GM12878 (cell line): ENCODE measurements around the gene COL4A4. TPM values are rescaled to one million over a fixed set of nuclear protein-coding genes. Genes with fewer than 3 reads are reported as not detected.

Experiments
- ATAC-seq: fragments of 200-7000 bp; cut with Tn5 transposase; 3 replicates; pipeline ENCODE4 v1.9.1; 2020; ENCODE audit warnings: mild to moderate bottlenecking, moderate library complexity
- BruUV-seq: library from RNA; stranded (reverse); fragments of 400-500 nt; replicated peaks from 2 replicates; lab custom pipeline; 2021; lab: Mats Ljungman, UMichigan
- CTCF ChIA-PET: fragments of 300-600 bp; sonication (Branson Sonifier 250); formaldehyde crosslinking; extraction: SDS; loops from one replicate; lab custom pipeline; 2021; ENCODE audit warnings: inconsistent platforms; lab: Yijun Ruan, JAX
- POLR2A ChIA-PET: fragments of 350-600 bp; formaldehyde crosslinking; extraction: SDS; loops from one replicate; lab custom pipeline; 2021; ENCODE audit warnings: inconsistent platforms; lab: Charles Lee
- RAD21 ChIA-PET: fragments of 300-600 bp; sonication (Branson Sonifier 250); formaldehyde crosslinking; loops from one replicate; lab custom pipeline; 2023; ENCODE audit warnings: antibody characterized with exemption; ENCODE audit not compliant: unreplicated experiment; lab: Charles Lee
- SMC1A ChIA-PET: fragments of 300-600 bp; sonication (Branson Sonifier 250); formaldehyde crosslinking; loops from one replicate; lab custom pipeline; 2023; ENCODE audit not compliant: unreplicated experiment, uncharacterized antibody; lab: Charles Lee
- DNase-seq: peaks from one replicate; pipeline ENCODE4 v3.0.0-alpha.2; 2011; ENCODE audit warnings: low read depth, low spot score
- FAIRE-seq: peaks from 3 replicates; lab custom pipeline; 2011; peaks lifted over from hg19 to GRCh38; lab: Jason Lieb, UNC
- H2AFZ ChIP-seq: 2 replicates; pipeline ENCODE4 v1.6.0; 2011; ENCODE audit warnings: low read depth, low read length, control low read depth; ENCODE audit not compliant: control insufficient read depth
- H3K27ac ChIP-seq: 2 replicates; pipeline ENCODE4 v1.5.1; 2011; ENCODE audit warnings: control low read depth; ENCODE audit not compliant: control insufficient read depth, insufficient read depth
- H3K27me3 ChIP-seq, 2 experiments: replicated peaks in 1 of 2; 2 replicates each; pipeline versions ENCODE4 v1.6.0 to v1.6.1; 2011; ENCODE audit warnings: low read length in 1 of 2; ENCODE audit not compliant: control insufficient read depth in 2 of 2, insufficient read depth in 2 of 2
- H3K36me3 ChIP-seq, 2 experiments: 2 replicates each; pipeline ENCODE4 v1.5.1; 2011; ENCODE audit warnings: low read length in 1 of 2; ENCODE audit not compliant: control insufficient read depth in 2 of 2, insufficient read depth in 2 of 2
- H3K4me1 ChIP-seq: 2 replicates; pipeline ENCODE4 v1.6.1; 2011; ENCODE audit warnings: mild to moderate bottlenecking, low read length, moderate library complexity, mixed read lengths; ENCODE audit not compliant: control insufficient read depth, insufficient read depth
- H3K4me2 ChIP-seq: 2 replicates; pipeline ENCODE4 v1.6.0; 2011; ENCODE audit warnings: control low read depth; ENCODE audit not compliant: control insufficient read depth, insufficient read depth
- H3K4me3 ChIP-seq: fragments of 200-600 bp; sonication (generic); 2 replicates; pipeline ENCODE4 v1.5.1; 2016
- H3K79me2 ChIP-seq: 2 replicates; pipeline ENCODE4 v1.6.0; 2011; ENCODE audit warnings: low read length; ENCODE audit not compliant: control insufficient read depth, insufficient read depth
- H3K9ac ChIP-seq: 2 replicates; pipeline ENCODE4 v1.8.0; 2011; ENCODE audit warnings: low read length, control low read depth, mixed read lengths; ENCODE audit not compliant: control insufficient read depth, insufficient read depth
- H3K9me3 ChIP-seq: replicated peaks from 3 replicates; pipeline ENCODE4 v1.5.1; 2011; ENCODE audit warnings: mild to moderate bottlenecking, low read length; ENCODE audit not compliant: control insufficient read depth, insufficient read depth
- H4K20me1 ChIP-seq: 2 replicates; pipeline ENCODE4 v1.6.0; 2011; ENCODE audit not compliant: control insufficient read depth, insufficient read depth
- RAD21 ChIP-seq: IDR thresholded peaks from 2 replicates; pipeline ENCODE4 v1.6.1; 2011; ENCODE audit warnings: mild to moderate bottlenecking, low read depth, low read length, moderate library complexity; ENCODE audit not compliant: insufficient read depth
- ZNF384 ChIP-seq: IDR thresholded peaks from 2 replicates; pipeline ENCODE4 v1.6.1; 2012; ENCODE audit warnings: low read depth, mild to moderate bottlenecking, low read length, improper control_type of control experiment, borderline replicate concordance
- WGBS: methylation state at CpG from one replicate; pipeline ENCODE4 v1.1.6; 2016; ENCODE audit warnings: low lambda C conversion rate; ENCODE audit not compliant: insufficient replicate concordance, insufficient coverage; ENCODE audit errors: missing lambda C conversion rate; 5-methylcytosine and 5-hydroxymethylcytosine counted together
- in situ Hi-C: fragments of 300-500 bp; cut with MboI; formaldehyde crosslinking; loops from 9 replicates; pipeline ENCODE4 v1.14.3; 2018; ENCODE audit warnings: mixed read lengths
- intact Hi-C: fragments of 100-400 bp; cut with micrococcal nuclease; formaldehyde crosslinking; loops from one replicate; pipeline ENCODE4 v1.14.2; 2022; ENCODE audit not compliant: unreplicated experiment
- polyA plus RNA-seq, 11 experiments: library from polyadenylated mRNA; depleted of rRNA in 4 of 11; unstranded in 6 of 11; stranded (reverse) in 5 of 11; fragments of >200 nt; fragmentation: Nextera tagmentation in 4 of 11; fragmentation: Illumina TruSeq in 1 of 11; extraction: Ambion mirVana in 4 of 11; extraction: Trizol in 1 of 11; gene quantifications; 1 replicate in 1 of 11; 2 replicates in 10 of 11; pipeline versions ENCODE4 v1.2.1 to v1.2.3, GENCODE V29; 2011 to 2016; ENCODE audit warnings: inconsistent platforms in 2 of 11, missing spikeins in 2 of 11, low read depth in 1 of 11
- total RNA-seq, 4 experiments: library from RNA; depleted of rRNA in 3 of 4; stranded (reverse); fragments of >200 nt in 3 of 4; fragmentation: Illumina TruSeq in 1 of 4; extraction: Trizol in 1 of 4; gene quantifications; 2 replicates each; pipeline versions ENCODE4 v1.2.1 to v1.2.3, GENCODE V29; 2013 to 2021
- TF ChIP-seq, protein P1 (sequence below): fragments of 450-650 bp; IDR thresholded peaks from 2 replicates; pipeline ENCODE4 v1.6.1; 2017; ENCODE audit warnings: mild to moderate bottlenecking, low read depth, inconsistent platforms; ENCODE audit not compliant: poor library complexity, severe bottlenecking
- TF ChIP-seq, protein P2 (sequence below), 3 experiments: IDR thresholded peaks in 2 of 3; conservative IDR thresholded peaks in 1 of 3; 2 replicates each; pipeline ENCODE4 v1.5.1; 2011; ENCODE audit warnings: low read depth in 3 of 3, low read length in 3 of 3, mild to moderate bottlenecking in 3 of 3, control low read depth in 2 of 3, moderate library complexity in 2 of 3, inconsistent platforms in 1 of 3, mixed read lengths in 1 of 3; ENCODE audit not compliant: control insufficient read depth in 2 of 3, insufficient read depth in 1 of 3; ENCODE audit errors: extremely low read depth in 1 of 3

The COL4A4 gene
- total and polyA plus RNA-seq, 10 of the 15 experiments (the other 5 are each of a cell fraction or from before 2014, with no cell fraction given) = 0.19 to 4.0 (median 2.1) TPM

GRCh38 chr2:227127201-227127600 is 36.8 kb downstream of the COL4A4 start (continued):
- TF ChIP-seq, protein P1, sequence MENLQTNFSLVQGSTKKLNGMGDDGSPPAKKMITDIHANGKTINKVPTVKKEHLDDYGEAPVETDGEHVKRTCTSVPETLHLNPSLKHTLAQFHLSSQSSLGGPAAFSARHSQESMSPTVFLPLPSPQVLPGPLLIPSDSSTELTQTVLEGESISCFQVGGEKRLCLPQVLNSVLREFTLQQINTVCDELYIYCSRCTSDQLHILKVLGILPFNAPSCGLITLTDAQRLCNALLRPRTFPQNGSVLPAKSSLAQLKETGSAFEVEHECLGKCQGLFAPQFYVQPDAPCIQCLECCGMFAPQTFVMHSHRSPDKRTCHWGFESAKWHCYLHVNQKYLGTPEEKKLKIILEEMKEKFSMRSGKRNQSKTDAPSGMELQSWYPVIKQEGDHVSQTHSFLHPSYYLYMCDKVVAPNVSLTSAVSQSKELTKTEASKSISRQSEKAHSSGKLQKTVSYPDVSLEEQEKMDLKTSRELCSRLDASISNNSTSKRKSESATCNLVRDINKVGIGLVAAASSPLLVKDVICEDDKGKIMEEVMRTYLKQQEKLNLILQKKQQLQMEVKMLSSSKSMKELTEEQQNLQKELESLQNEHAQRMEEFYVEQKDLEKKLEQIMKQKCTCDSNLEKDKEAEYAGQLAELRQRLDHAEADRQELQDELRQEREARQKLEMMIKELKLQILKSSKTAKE = no peak

- Histone ChIP-seq H3K36me3 (no peaks in the 10 kb centered on the region), H4K20me1 (no peaks in the 10 kb centered on the region), H3K27ac (no peak overlapping the region), H3K4me1 (no peaks in the 10 kb centered on the region), H3K79me2 (no peaks in the 10 kb centered on the region), H3K9me3 (no peaks in the 10 kb centered on the region), H3K4me3 (no peak overlapping the region), H3K27me3 (no peaks in the 10 kb centered on the region), H2AFZ (no peak overlapping the region), H3K9ac (no peak overlapping the region), H3K4me2 (no peak overlapping the region)
- DNase-seq (no peak), ATAC-seq (no peak), FAIRE-seq (no peak)
- SMC1A ChIA-PET = no interaction called here
- in situ Hi-C loops (no loop called here), intact Hi-C loops (loop anchor here (10.0 kb wide), 1 partner anchor 529 kb away; no protein-coding TSS in a partner anchor)
- CTCF ChIA-PET = interaction anchor here (0.7 kb wide), 2 partner anchors 92 to 641 kb away, joined by 3 read pairs; no protein-coding TSS in a partner anchor
- 95% methylated on average over 4 of the region's 5 CpGs for WGBS
- no TSS peak for BruUV-seq
- POLR2A ChIA-PET = no interaction called here
- RAD21 ChIA-PET = no interaction called here
- TF ChIP-seq RAD21 (peak; percentile 21; the same call in 1 of the 2 replicates), ZNF384 (no peak)
- TF ChIP-seq, protein P2, sequence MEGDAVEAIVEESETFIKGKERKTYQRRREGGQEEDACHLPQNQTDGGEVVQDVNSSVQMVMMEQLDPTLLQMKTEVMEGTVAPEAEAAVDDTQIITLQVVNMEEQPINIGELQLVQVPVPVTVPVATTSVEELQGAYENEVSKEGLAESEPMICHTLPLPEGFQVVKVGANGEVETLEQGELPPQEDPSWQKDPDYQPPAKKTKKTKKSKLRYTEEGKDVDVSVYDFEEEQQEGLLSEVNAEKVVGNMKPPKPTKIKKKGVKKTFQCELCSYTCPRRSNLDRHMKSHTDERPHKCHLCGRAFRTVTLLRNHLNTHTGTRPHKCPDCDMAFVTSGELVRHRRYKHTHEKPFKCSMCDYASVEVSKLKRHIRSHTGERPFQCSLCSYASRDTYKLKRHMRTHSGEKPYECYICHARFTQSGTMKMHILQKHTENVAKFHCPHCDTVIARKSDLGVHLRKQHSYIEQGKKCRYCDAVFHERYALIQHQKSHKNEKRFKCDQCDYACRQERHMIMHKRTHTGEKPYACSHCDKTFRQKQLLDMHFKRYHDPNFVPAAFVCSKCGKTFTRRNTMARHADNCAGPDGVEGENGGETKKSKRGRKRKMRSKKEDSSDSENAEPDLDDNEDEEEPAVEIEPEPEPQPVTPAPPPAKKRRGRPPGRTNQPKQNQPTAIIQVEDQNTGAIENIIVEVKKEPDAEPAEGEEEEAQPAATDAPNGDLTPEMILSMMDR (IDR thresholded peaks at IDR 0.05 in 2 of 3, conservative IDR thresholded peaks at IDR 0.05 in 1 of 3; ENCODE audit: control insufficient read depth in 2 of 3, extremely low read depth in 1 of 3, insufficient read depth in 1 of 3, low read depth in 3 of 3, low read length in 3 of 3) = peak in 2 of 3 experiments; percentile 5 to 9; a peak in 1 of 6 replicates
Observed at GRCh38 chr2:227125506-227125905, 38.5 kb downstream of the COL4A4 start.
